Cardiac muscle cell (in vitro differentiated cells and primary cell): Measurements from ENCODE around the gene DNAJC10. TPM values are rescaled to one million over a fixed set of nuclear protein-coding genes. Genes with fewer than 3 reads are reported as not detected.

Source experiments
- DNase-seq, 2 donors: peaks; one replicate each; pipeline versions ENCODE4 v3.0.0 to v3.0.0-alpha.2; 2010 to 2017; ENCODE audit warnings: low read depth in 1 of 2, low spot score in 1 of 2
- H3K27ac ChIP-seq: fragments of 200-600 bp; sonication (generic); 2 replicates; pipeline ENCODE4 v1.5.1; 2016
- H3K27me3 ChIP-seq: fragments of 200-600 bp; sonication (generic); 2 replicates; pipeline ENCODE4 v1.6.0; 2016; ENCODE audit warnings: control low read depth
- H3K36me3 ChIP-seq: fragments of 200-600 bp; sonication (generic); 2 replicates; pipeline ENCODE4 v1.5.1; 2016; ENCODE audit warnings: control low read depth
- H3K4me1 ChIP-seq: fragments of 200-600 bp; sonication (generic); 2 replicates; pipeline ENCODE4 v1.8.1; 2017; ENCODE audit warnings: low read depth, mild to moderate bottlenecking, mixed run types
- H3K4me3 ChIP-seq: fragments of 200-600 bp; sonication (generic); 2 replicates; pipeline ENCODE4 v1.5.1; 2016; ENCODE audit warnings: mild to moderate bottlenecking
- H3K9me3 ChIP-seq: fragments of 200-600 bp; sonication (generic); 2 replicates; pipeline ENCODE4 v1.5.1; 2017; ENCODE audit warnings: low read depth, mild to moderate bottlenecking, control low read depth
- polyA plus RNA-seq: library from polyadenylated mRNA; unstranded; fragments of >200 nt; fragmentation: Nextera tagmentation; extraction: Ambion mirVana; gene quantifications from 2 replicates; pipeline ENCODE4 v1.2.1, GENCODE V29; 2016
- total RNA-seq: library from RNA; depleted of rRNA; stranded (reverse); fragments of >200 nt; gene quantifications from 2 replicates; pipeline ENCODE4 v1.2.3, GENCODE V29; 2016
- TF ChIP-seq, protein P1 (sequence below): IDR thresholded peaks from 2 replicates; pipeline ENCODE4 v1.5.1; 2012; ENCODE audit warnings: low read depth, mild to moderate bottlenecking, low read length

The DNAJC10 gene
- total and polyA plus RNA-seq, 2 experiments from 2014 or later = 84.7 to 95.8 TPM

DNA sequence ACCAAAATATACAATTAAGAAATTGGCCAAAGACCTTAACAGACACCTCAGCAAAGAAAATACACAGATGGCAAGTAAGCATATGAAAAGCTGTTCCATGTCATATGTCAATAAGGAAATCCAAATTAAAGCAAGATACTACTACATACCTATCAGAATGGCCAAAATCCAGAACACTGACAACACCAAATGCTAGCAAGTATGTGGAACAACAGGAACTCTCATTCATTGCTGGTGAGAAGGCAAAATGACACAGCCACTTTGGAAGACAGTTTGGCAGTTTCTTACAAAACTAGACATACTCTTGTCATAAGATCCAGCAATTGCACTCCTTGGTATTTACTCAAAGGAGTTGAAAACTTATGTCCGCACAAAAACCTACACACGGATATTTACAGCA is 20.3 kb upstream of the DNAJC10 start:
- H3K9me3 ChIP-seq = no peaks in the 10 kb centered on the region
- H3K36me3 ChIP-seq = no peaks in the 10 kb centered on the region
- H3K27me3 ChIP-seq = no peaks in the 10 kb centered on the region
- TF ChIP-seq, protein P1, sequence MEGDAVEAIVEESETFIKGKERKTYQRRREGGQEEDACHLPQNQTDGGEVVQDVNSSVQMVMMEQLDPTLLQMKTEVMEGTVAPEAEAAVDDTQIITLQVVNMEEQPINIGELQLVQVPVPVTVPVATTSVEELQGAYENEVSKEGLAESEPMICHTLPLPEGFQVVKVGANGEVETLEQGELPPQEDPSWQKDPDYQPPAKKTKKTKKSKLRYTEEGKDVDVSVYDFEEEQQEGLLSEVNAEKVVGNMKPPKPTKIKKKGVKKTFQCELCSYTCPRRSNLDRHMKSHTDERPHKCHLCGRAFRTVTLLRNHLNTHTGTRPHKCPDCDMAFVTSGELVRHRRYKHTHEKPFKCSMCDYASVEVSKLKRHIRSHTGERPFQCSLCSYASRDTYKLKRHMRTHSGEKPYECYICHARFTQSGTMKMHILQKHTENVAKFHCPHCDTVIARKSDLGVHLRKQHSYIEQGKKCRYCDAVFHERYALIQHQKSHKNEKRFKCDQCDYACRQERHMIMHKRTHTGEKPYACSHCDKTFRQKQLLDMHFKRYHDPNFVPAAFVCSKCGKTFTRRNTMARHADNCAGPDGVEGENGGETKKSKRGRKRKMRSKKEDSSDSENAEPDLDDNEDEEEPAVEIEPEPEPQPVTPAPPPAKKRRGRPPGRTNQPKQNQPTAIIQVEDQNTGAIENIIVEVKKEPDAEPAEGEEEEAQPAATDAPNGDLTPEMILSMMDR = no peak
- H3K4me3 ChIP-seq = no peak overlapping the region
- no peak for DNase-seq
- no peak overlapping the region for H3K27ac ChIP-seq
- H3K4me1 ChIP-seq = no peaks in the 10 kb centered on the region

DNA sequence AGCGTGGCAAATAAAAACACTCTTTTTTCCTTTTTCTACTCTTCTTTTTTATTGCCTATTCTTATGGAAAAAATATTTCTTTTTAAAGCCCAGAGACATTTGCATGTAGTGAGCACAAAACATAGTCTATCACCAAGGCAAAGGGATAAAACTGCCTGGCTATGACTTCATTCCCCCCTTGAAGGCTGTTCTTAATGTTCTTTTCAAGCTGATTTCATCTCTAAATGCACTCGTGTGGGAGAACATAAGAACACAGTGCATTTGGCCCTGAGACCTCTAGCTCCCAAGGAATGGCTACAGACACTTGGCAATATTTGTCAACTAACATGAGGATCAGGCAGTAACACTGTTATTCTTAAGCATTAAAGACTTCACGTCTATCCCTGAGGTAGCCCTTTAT is 17.4 kb upstream of the DNAJC10 start:
- no peaks in the 10 kb centered on the region for H3K36me3 ChIP-seq
- DNase-seq = no peak
- H3K9me3 ChIP-seq = no peaks in the 10 kb centered on the region
- TF ChIP-seq, protein P1 = no peak
- H3K27me3 ChIP-seq = no peaks in the 10 kb centered on the region
- H3K27ac ChIP-seq = no peak overlapping the region
- no peak overlapping the region for H3K4me3 ChIP-seq
- H3K4me1 ChIP-seq = no peaks in the 10 kb centered on the region

DNA sequence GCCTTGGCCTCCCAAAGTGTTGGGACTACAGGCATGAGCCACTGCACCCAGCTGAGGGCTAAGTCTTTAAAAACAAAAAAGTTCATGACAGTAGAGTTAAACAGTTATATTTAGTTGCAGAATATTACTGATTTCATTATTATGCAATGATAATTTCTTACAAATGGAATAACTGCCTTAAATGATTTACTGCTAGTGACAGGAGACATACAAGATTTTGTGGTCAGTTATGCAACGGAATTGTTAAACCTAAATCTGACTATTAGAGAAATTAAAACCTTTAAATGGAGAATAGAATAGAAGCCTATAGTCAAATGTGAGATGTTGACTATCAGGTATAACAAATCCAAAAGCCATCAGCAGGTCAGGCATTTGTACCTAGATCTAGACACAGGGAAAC is 10.3 kb upstream of the DNAJC10 start:
- H3K27me3 ChIP-seq = no peaks in the 10 kb centered on the region
- TF ChIP-seq, protein P1 = no peak
- H3K4me3 ChIP-seq = no peak overlapping the region
- H3K9me3 ChIP-seq = no peaks in the 10 kb centered on the region
- no peaks in the 10 kb centered on the region for H3K4me1 ChIP-seq
- H3K36me3 ChIP-seq = no peaks in the 10 kb centered on the region
- no peak for DNase-seq
- no peak overlapping the region for H3K27ac ChIP-seq

DNA sequence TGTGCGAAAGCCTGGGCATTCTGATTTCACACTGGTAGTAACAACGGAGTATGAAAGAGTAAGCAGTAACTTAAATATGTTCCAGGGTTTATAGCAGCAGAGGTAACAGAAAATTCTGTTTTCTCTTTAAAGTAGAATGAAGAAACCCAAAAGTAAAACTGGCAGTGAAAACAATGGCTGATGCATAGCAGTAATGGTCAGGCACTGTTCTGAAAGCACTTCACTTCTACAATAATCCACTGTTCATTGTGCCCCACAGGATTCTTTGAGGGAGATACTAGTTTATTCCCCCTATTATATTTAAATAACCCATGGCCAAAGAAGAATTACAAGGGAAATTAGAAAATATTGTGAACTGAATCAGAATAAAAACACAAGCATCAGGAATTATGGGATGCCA is 9.3 kb upstream of the DNAJC10 start:
- no peak for DNase-seq
- Histone ChIP-seq H3K4me3 (no peak overlapping the region), H3K27me3 (no peaks in the 10 kb centered on the region), H3K27ac (no peak overlapping the region), H3K4me1 (no peaks in the 10 kb centered on the region), H3K9me3 (no peaks in the 10 kb centered on the region), H3K36me3 (no peaks in the 10 kb centered on the region)
- TF ChIP-seq, protein P1 = no peak

DNA sequence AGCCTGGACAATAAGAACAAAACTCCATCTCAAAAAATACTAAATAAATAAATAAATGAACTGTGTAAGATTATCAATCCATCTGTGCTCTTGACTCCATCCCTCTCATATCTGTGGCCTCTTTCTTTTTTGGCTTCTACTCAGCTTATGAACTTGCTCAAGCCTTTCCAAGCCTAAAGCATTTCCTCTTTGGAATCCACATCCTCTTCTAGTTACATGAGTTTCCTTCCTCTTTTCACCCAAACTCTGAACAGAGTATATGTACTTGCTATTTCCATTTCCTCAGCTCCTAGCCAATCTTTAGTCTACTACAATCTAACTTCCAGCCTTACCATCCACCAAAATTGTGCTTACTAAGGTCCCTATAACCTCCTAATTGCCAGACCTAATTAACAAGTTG is 2.5 kb upstream of the DNAJC10 start:
- no peak overlapping the region for H3K4me3 ChIP-seq
- no peaks in the 10 kb centered on the region for H3K27me3 ChIP-seq
- no peak overlapping the region for H3K27ac ChIP-seq
- H3K4me1 ChIP-seq = peaks cover 4% of the 10 kb centered on the region
- H3K9me3 ChIP-seq = no peaks in the 10 kb centered on the region
- no peaks in the 10 kb centered on the region for H3K36me3 ChIP-seq
- TF ChIP-seq, protein P1 = no peak
- peak in 1 of 2 donors; percentile 43 for DNase-seq
